CD4-positive, alpha-beta T cell treated with Interleukin-4 for 4 hours (primary cell): ENCODE data around the gene MMP14.
"Not testable (repeated sequence)": the region's sequence is repeated elsewhere in the genome, so short reads cannot be mapped to it uniquely, and the experiment has no call there.

Source experiments
- DNase-seq: peaks from one replicate; pipeline ENCODE4 v3.0.0-alpha.2; 2020

Gene MMP14

DNA sequence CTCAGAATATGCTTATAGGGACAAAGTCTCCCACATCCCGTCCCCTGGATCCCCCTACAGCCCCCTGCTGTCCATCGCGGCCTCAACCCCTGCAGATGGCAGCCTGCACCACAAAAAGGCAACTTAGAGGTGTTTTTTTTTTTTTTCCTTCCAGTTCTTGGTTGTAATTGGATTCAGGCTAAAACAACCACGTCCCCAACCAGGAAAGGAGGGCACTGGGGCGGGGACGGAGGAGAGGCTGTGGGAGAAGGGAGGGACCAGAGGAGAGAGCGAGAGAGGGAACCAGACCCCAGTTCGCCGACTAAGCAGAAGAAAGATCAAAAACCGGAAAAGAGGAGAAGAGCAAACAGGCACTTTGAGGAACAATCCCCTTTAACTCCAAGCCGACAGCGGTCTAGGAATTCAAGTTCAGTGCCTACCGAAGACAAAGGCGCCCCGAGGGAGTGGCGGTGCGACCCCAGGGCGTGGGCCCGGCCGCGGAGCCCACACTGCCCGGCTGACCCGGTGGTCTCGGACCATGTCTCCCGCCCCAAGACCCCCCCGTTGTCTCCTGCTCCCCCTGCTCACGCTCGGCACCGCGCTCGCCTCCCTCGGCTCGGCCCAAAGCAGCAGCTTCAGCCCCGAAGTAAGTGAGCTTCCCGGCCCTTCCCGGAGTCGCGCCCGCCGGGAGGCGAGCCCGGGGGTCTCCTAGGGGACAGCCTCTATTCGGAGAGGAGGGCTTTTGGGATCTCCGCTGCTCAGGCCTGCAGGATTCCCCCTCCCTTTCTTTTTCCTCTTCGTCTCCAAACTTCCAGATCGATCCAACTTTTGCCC is at the start of gene MMP14:
Gene MMP14 (plus strand): TSS at position 285 of the 813 bp plus-strand sequence. CDS start 233 bp downstream, at position 518.
- DNase-seq, result no peak

GRCh38 chr14:22786685-22787084 is 49.7 kb upstream of the MMP14 start:
- DNase-seq, result no peak

DNA sequence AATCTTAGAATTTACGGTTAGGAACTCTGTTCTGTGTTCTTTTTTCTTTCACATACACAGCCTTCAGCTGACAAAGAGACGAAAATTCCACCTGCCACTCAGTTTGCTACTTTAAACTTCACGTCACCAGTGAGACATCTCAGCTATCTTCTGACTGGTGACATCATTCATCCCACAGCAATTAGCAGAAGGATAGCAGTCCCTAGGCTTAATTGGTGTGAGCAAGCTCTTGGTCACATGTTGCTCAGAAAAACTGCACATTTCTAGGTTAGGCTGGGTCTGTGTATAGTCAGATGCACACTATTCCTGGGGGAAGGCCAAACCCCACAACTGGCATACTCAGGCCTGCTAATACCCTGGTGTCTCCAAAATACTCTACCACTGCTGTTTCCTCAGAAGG is 45.1 kb upstream of the MMP14 start:
- DNase-seq, result no peak

DNA sequence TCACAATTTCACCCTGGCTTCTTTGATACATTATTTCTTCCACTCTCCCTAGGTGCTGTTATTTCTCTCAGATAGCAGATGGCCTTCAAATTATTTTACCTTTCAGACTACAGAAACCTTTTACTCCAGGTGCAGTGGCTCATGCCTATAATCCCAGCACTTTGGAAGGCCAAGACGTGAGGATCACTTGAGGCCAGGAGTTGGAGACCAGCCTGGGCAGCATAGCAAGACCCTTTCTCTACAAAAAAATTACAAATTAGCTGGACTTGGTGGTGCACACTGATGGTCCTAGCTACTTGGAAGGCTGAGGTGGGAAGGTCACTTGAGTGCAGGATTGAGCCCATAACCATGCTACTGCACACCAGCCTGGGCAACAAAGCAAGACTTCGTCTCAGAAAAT is 44.2 kb upstream of the MMP14 start:
- no peak for DNase-seq

- not testable (repeated sequence) for DNase-seq
Observed at GRCh38 chr14:22793550-22793949, 42.8 kb upstream of the MMP14 start.

- no peak for DNase-seq
Observed at GRCh38 chr14:22793976-22794375, 42.4 kb upstream of the MMP14 start.

- DNase-seq, result no peak
Observed at GRCh38 chr14:22794551-22794951, 41.8 kb upstream of the MMP14 start.

GRCh38 chr14:22796087-22796707 is 40.2 kb upstream of the MMP14 start:
- no peak for DNase-seq

GRCh38 chr14:22797017-22797917 is 39.1 kb upstream of the MMP14 start:
- no peak for DNase-seq

- no peak for DNase-seq
Observed at GRCh38 chr14:22798528-22798927, 37.9 kb upstream of the MMP14 start.

- no peak for DNase-seq
Observed at GRCh38 chr14:22800346-22800745, 36.0 kb upstream of the MMP14 start.

DNA sequence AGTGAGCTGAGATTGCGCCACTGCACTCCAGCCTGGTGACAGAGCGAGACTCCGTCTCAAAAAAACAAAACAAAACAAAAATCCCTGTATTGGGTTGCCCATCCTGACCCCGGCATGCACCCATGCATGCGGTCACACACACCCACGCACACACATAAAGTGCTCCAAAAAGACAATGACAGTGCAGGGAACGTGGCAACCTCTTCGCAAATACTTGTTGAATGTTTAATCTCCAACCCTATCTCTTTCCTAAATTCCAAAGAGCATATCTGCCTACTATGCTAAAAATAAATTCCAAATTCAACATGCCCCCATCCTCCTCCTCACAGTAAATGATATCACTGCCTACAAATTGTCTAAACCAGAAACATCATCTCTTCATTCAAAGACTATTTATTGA is 34.7 kb upstream of the MMP14 start:
- DNase-seq, result no peak

DNA sequence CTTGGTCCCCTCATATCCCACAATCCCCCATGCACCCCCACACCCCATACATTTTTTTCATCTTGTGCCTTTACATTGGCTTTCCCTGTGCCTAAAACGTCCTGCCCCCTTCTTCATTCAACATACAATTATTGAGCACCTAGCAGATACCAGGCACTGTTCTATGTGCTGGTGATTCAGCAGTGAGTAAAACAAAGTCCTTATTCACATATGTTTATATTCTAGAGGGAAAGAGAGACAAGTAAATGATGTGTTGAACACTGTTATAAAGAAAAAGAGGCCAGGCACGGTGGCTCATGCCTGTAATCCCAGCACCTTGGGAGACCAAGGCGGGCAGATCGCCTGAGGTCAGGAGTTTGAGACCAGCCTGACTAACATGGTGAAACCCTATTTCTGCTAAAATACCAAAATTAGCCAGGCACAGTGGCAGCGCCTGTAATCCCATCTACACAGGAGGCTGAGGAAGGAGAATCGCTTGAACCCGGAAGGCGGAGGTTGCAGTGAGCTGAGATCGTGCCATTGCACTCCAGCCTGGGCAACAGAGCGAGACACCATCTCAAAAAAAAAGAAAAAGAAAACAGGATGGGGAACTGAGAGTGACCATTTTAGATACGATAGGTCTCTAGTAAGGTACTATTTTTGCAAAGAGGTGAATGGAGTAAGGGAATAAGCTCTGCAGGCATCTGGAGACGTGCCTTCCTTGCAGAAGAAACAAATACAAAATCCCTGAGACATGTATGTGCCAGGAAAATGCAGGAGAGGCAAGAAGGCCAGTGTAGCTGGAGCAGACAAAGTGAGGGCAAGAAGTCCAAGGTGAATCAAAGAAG is 33.3 kb upstream of the MMP14 start:
- DNase-seq, result no peak

- no peak for DNase-seq
Observed at GRCh38 chr14:22803687-22803974, 32.8 kb upstream of the MMP14 start.

DNA sequence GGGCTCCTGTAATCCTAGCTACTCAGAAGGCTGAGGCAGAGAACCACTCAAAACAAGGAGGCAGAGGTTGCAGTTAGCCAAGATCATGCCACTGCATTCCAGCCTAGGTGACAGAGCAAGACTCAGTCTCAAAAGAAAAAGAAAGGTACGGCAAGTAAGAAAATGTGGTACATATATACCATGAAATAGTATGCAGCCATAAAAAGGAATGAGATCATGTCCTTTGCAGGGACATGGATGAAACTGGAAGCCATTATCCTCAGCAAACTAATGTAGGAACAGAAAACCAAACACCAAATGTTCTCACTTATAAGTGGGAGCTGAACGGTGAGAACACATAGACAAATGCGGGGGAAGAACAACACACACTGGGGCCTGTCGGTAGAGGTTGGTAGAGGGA is 31.1 kb upstream of the MMP14 start:
- DNase-seq, result not testable (repeated sequence)

DNA sequence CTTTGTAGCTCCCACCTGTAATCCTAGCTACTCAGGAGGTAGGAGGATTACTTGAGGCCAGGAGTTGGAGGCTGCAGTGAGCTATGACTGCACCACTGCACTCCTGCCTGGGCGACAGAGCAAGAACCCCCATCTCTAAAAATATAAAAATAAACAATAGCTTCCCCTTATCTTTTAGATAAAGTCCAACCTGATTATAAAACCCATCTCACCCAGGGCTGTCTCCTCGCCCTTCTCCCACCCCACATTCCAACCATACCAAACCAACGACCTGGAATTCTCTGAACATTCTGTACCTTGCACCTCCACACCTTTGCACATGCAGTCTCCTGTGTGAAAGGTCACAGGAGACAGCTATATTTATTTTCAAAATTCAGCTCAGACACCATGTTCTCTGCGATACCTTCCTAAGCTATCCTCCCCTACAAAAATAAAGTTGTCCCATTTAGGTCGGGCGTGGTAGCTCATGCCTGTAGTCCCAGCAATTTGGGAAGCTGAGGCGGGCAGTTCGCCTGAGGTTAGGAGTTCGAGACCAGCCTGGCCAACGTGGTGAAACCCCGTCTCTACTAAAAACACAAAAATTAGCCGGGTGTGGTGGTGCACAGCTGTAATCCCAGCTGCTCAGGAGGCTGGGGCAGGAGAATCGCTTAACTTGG is 28.8 kb upstream of the MMP14 start:
- DNase-seq, result no peak

GRCh38 chr14:22808388-22809209 is 27.8 kb upstream of the MMP14 start:
- DNase-seq, result no peak

GRCh38 chr14:22811722-22812121 is 24.7 kb upstream of the MMP14 start:
- no peak for DNase-seq

GRCh38 chr14:22812744-22813143 is 23.6 kb upstream of the MMP14 start:
- no peak for DNase-seq

DNA sequence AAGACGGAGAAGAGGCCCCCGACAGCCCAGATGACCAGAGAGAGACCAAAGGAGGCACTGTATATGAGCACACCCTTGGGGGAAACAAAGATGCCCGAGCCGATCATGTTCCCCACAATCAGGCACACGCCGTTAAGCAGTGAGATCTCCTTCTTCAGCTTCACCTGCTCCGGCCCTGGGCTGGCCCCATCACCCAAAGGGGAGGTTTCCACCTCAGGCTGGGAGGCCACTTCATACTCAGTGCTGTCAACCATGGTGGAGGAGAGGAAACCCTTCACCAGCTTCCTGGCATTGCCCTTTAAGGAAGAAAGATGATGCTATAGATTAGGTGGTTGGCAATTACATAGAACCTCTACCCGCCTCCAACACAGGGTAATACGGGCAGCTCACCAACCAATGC is 23.2 kb upstream of the MMP14 start:
- no peak for DNase-seq

- no peak for DNase-seq
Observed at GRCh38 chr14:22814373-22814772, 22.0 kb upstream of the MMP14 start.
